Peyer's patch (tissue), 4 donors: ENCODE results near the gene FUT8. TPM values are rescaled to one million over a fixed set of nuclear protein-coding genes. Genes with fewer than 3 reads are reported as not detected.

Experiments used
- DNase-seq, 3 donors: peaks; one replicate each; pipeline ENCODE4 v3.0.0-alpha.2; 2017 to 2019
- H3K27ac ChIP-seq, 4 donors: fragments of 200-600 bp; sonication (generic); one replicate each; pipeline ENCODE4 v1.5.1; 2016 to 2019
- H3K27me3 ChIP-seq, 2 donors: fragments of 200-600 bp; sonication (generic); one replicate each; pipeline ENCODE4 v1.5.1; 2019
- H3K36me3 ChIP-seq, 3 donors: fragments of 200-600 bp; sonication (generic); one replicate each; pipeline ENCODE4 v1.5.1; 2016 to 2019
- H3K4me1 ChIP-seq, 4 donors: fragments of 200-600 bp; sonication (generic); one replicate each; pipeline ENCODE4 v1.5.1; 2016 to 2019
- H3K4me3 ChIP-seq, 4 donors: fragments of 200-600 bp; sonication (generic); 1 replicate in 3 of 4; 2 replicates in 1 of 4; pipeline ENCODE4 v1.5.1; 2016 to 2019; ENCODE audit warnings: mild to moderate bottlenecking in 1 of 4
- H3K9me3 ChIP-seq, 4 donors: fragments of 200-600 bp; sonication (generic); one replicate each; pipeline ENCODE4 v1.5.1; 2016 to 2019; ENCODE audit warnings: mild to moderate bottlenecking in 1 of 4
- CTCF ChIP-seq, 6 experiments: fragments of 450-650 bp in 4 of 6; fragments of 200-600 bp in 2 of 6; sonication (generic) in 1 of 6; IDR thresholded peaks; one replicate each; pipeline ENCODE4 v1.5.1; 2017 to 2019; ENCODE audit warnings: antibody characterized with exemption in 6 of 6, mild to moderate bottlenecking in 3 of 6, moderate library complexity in 1 of 6
- POLR2A ChIP-seq, 2 donors: fragments of 450-650 bp; IDR thresholded peaks; one replicate each; pipeline ENCODE4 v1.5.1; 2017; ENCODE audit warnings: antibody characterized with exemption in 2 of 2, mild to moderate bottlenecking in 2 of 2, moderate library complexity in 2 of 2
- total RNA-seq, 4 donors: library from RNA; depleted of rRNA; stranded (reverse); fragments of >200 nt; gene quantifications; one replicate each; pipeline ENCODE4 v1.1.0, GENCODE V29; 2016

The FUT8 gene
- total RNA-seq, 4 donors from 2014 or later: 46.4 to 126 (median 55.9) TPM

- Histone ChIP-seq H3K4me3 (no peak overlapping the region), H3K4me1 (peaks cover 0 to 21% (median 2%) of the 10 kb centered on the region in 4 donors), H3K36me3 (no peaks in the 10 kb centered on the region), H3K27me3 (no peaks in the 10 kb centered on the region), H3K9me3 (no peaks in the 10 kb centered on the region), H3K27ac (no peak overlapping the region)
- TF ChIP-seq POLR2A (IDR thresholded peaks at IDR 0.05): no peak
- TF ChIP-seq CTCF (IDR thresholded peaks at IDR 0.05): no peak
- no peak for DNase-seq
Observed at GRCh38 chr14:65776193-65776852, 363.8 kb downstream of the FUT8 start.

GRCh38 chr14:65780566-65780965 is 368.0 kb downstream of the FUT8 start:
- H3K9me3 ChIP-seq: no peaks in the 10 kb centered on the region
- H3K27ac ChIP-seq: no peak overlapping the region
- H3K4me3 ChIP-seq: no peak overlapping the region
- DNase-seq: no peak
- H3K27me3 ChIP-seq: no peaks in the 10 kb centered on the region
- H3K4me1 ChIP-seq: no peaks in the 10 kb centered on the region
- H3K36me3 ChIP-seq: no peaks in the 10 kb centered on the region
- TF ChIP-seq CTCF (IDR thresholded peaks at IDR 0.05): no peak
- TF ChIP-seq POLR2A (IDR thresholded peaks at IDR 0.05): no peak

- no peaks in the 10 kb centered on the region for H3K27me3 ChIP-seq
- no peaks in the 10 kb centered on the region for H3K36me3 ChIP-seq
- H3K27ac ChIP-seq: no peak overlapping the region
- no peaks in the 10 kb centered on the region for H3K9me3 ChIP-seq
- H3K4me3 ChIP-seq: no peak overlapping the region
- no peak for TF ChIP-seq CTCF (IDR thresholded peaks at IDR 0.05)
- TF ChIP-seq POLR2A (IDR thresholded peaks at IDR 0.05): no peak
- H3K4me1 ChIP-seq: no peaks in the 10 kb centered on the region
- no peak for DNase-seq
Observed at GRCh38 chr14:65783101-65783500, 370.6 kb downstream of the FUT8 start.

GRCh38 chr14:65783576-65783975 is 371.0 kb downstream of the FUT8 start:
- no peak for DNase-seq
- Histone ChIP-seq H3K36me3 (no peaks in the 10 kb centered on the region), H3K4me1 (no peaks in the 10 kb centered on the region), H3K27me3 (no peaks in the 10 kb centered on the region), H3K4me3 (no peak overlapping the region), H3K9me3 (no peaks in the 10 kb centered on the region), H3K27ac (no peak overlapping the region)
- TF ChIP-seq CTCF (IDR thresholded peaks at IDR 0.05): no peak
- no peak for TF ChIP-seq POLR2A (IDR thresholded peaks at IDR 0.05)

- DNase-seq: no peak
- Histone ChIP-seq H3K36me3 (no peaks in the 10 kb centered on the region), H3K4me1 (no peaks in the 10 kb centered on the region), H3K27me3 (no peaks in the 10 kb centered on the region), H3K4me3 (no peak overlapping the region), H3K27ac (no peak overlapping the region), H3K9me3 (no peaks in the 10 kb centered on the region)
- TF ChIP-seq POLR2A (IDR thresholded peaks at IDR 0.05): no peak
- no peak for TF ChIP-seq CTCF (IDR thresholded peaks at IDR 0.05)
Observed at GRCh38 chr14:65784574-65784973, 372.0 kb downstream of the FUT8 start.

GRCh38 chr14:65787461-65787860 is 374.9 kb downstream of the FUT8 start:
- H3K4me1 ChIP-seq: no peaks in the 10 kb centered on the region
- H3K4me3 ChIP-seq: no peak overlapping the region
- no peaks in the 10 kb centered on the region for H3K27me3 ChIP-seq
- H3K9me3 ChIP-seq: no peaks in the 10 kb centered on the region
- TF ChIP-seq CTCF (IDR thresholded peaks at IDR 0.05): no peak
- TF ChIP-seq POLR2A (IDR thresholded peaks at IDR 0.05): no peak
- no peak overlapping the region for H3K27ac ChIP-seq
- H3K36me3 ChIP-seq: no peaks in the 10 kb centered on the region
- DNase-seq: no peak
